HG03571 (cell line): ENCODE measurements around the gene CELA3B.
A peak's percentile ranks its signal among the peaks of the same experiment; 100 is the strongest.
"Not testable (repeated sequence)": the region's sequence is repeated elsewhere in the genome, so short reads cannot be mapped to it uniquely, and the experiment has no call there.

Source experiments
- ATAC-seq: cut with Tn5 transposase; IDR thresholded peaks from one replicate; pipeline ENCODE4 v1.9.1; 2021; ENCODE audit not compliant: unreplicated experiment

Gene CELA3B

DNA sequence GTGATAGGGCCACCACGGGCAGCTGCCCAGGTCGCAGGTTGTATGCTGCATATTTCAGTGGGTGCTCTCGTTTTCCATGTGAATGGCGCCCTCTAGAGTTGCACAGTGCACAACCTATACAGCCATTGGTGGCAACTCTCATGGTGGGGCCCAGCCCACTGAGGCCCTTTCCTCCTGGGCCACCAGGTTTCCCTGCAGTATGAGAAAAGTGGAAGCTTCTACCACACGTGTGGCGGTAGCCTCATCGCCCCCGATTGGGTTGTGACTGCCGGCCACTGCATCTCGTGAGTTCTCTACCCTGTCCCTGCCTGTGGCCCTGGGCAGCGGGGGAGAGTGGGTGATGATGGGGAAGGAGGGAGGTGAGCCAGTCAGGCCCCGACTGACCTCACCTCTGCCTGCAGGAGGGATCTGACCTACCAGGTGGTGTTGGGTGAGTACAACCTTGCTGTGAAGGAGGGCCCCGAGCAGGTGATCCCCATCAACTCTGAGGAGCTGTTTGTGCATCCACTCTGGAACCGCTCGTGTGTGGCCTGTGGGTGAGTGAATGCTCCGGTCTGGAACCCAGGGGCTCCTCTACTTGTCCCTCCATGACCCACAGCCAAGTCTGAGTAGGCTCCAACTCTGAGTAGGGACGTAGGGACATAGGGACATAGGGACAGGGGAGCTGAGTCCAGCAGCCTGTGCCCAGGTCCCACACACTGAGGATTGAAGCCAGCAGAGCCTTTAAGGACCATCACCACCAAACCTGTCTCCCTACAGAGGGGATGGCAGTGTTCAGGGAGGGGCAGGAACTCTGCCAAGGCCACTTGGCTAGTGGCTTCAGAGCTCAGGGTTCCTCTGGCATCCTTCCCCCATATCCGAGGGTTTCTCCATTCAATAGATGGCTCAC lies 28.7 kb downstream of the CELA3B start:
- ATAC-seq: not testable (repeated sequence)

DNA sequence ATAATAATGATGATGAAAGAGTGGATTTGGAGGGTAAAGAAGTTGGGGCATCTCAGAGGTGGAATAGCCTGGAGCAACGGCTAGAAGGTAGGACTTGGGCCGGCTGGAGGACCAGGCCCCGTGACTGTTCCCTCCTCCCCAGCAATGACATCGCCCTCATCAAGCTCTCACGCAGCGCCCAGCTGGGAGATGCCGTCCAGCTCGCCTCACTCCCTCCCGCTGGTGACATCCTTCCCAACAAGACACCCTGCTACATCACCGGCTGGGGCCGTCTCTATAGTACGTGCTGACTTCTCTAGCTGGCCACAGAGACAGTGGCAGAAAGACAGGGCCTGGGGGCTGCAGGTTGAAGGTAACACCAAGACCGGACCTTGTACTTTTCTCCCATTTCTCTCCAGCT lies 29.9 kb downstream of the CELA3B start:
- not testable (repeated sequence) for ATAC-seq

DNA sequence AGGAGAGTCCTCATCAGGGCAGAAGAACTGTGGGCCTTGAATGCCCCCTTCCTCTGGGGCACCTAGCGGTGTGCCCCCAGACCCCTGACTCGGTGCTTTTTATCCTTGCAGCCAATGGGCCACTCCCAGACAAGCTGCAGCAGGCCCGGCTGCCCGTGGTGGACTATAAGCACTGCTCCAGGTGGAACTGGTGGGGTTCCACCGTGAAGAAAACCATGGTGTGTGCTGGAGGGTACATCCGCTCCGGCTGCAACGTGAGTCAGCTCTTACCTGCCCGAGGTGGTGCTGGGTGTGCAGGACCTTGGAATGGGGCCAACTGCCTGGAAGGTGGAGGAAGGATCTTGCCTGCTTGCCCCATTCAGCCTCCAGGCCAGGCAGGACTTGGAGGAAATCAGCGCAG lies 30.4 kb downstream of the CELA3B start:
- not testable (repeated sequence) for ATAC-seq

DNA sequence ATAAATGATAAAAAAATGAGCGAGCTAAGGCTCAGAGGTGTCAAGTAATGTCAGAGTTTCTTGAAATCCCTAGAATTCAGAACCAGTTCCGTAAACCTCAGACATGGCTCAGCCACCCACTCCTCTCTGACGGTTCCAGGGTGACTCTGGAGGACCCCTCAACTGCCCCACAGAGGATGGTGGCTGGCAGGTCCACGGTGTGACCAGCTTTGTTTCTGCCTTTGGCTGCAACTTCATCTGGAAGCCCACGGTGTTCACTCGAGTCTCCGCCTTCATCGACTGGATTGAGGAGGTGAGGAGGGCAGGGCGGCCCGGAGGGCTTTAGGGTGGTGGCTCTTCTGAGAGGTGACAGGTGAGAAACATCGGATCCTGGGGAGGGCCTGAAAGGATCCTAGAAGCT lies 32.7 kb downstream of the CELA3B start:
- not testable (repeated sequence) for ATAC-seq

DNA sequence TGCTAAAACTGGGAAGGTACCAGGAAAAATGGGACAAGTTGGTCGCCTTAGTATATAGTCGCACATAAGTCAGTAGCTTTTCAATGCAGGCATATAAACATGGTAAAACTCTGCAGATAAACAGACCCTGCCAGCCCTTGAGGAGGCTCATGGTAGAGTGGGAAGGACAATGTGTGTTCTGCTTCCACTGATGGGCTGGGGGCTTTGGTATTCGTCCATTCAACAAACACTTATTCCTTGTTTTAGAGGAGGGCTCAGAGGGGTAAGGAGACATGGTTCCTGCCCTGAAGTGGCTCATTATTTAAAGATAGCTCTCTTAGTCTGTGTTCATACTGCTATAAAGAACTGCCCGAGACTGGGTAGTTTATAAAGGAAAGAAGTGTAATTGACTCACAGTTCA lies 35.9 kb downstream of the CELA3B start:
- ATAC-seq: not testable (repeated sequence)

DNA sequence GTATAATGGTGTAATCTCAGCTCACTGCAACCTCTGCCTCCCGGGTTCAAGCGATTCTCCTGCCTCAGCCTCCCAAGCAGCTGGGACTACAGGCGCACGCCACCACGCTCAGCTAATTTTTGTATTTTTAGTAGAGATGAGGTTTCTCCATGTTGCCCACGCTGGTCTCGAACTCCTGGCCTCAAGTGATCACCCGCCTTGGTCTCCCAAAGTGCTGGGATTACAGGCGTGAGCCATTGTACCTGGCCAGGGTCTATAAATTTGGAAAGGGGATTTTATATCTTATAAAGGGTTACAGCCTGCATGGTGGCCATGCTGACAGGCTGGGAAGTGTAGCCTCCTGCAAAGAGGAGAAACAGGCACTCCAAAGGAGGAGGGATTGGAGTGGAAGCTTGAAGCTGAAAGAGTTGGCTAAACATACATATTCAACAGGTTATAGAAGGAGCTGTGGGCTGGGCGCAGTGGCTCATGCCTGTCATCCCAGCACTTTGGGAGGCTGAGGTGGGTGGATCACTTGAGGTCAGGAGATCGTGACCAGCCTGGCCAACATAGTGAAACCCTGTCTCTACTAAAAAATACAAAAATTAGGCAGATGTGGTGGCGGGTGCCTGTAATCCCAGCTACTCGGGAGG lies 37.9 kb downstream of the CELA3B start:
- not testable (repeated sequence) for ATAC-seq

DNA sequence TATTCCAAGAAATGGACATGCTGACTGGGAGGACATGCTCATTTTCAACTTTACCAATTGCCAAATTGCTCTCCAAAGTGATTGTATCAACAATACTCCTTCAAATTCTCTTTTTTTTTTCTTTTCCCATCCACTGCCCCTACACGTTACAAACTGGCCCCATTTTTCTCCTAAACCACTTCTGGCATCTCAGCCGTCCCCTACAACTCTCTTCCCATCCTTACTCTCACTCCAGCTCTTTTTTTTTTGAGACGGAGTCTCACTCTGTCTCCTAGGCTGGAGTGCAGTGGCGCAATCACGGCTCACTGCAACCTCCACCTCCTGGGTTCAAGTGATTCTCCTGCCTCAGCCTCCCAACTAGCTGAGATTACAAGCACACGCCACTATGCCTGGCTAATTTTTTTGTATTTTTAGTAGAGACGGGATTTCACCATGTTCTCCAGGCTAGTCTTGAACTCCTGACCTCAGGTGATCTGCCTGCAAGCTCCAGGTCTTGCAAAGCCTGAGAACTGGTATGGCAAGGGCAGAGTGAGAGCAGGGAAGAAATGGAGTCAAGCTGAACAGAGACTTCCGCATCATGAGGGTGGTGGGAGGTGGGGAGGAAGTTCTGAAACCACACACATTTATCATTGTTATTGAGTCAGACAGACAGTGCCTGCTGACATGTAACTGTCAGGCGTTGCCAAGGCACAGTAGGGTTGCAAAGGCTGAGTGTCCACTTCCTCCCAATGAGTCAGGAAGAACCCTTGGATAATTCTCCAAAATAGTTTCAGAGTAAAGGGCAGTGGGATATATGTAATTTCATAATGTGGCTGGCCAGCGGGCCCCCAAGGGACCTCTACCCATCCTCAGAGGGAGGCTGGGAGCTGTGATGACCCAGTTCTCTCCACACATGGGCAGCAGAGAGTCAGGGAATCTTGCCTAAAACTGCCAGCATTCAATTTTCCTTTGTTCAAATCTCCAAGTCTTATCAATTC lies 42.0 kb downstream of the CELA3B start:
- peak; percentile 65 for ATAC-seq

DNA sequence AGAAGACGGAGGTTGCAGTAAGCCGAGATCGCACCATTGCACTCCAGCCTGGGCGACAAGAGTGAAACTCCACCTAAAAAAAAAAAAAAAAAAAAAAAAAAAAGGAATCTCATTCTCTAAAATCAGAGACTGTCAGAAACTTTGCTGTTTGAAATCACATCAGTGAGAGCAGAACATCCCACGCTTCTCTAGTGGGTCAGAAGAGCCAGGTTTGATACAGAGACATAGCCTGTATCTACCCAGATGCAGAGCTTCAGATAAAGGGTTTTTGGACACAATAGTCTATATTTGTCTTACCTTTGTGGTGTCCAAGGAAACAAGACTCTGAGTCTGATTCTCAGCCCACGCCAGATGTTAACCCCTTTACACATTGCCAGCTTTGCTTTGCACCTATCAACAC lies 44.2 kb downstream of the CELA3B start:
- ATAC-seq: no peak

DNA sequence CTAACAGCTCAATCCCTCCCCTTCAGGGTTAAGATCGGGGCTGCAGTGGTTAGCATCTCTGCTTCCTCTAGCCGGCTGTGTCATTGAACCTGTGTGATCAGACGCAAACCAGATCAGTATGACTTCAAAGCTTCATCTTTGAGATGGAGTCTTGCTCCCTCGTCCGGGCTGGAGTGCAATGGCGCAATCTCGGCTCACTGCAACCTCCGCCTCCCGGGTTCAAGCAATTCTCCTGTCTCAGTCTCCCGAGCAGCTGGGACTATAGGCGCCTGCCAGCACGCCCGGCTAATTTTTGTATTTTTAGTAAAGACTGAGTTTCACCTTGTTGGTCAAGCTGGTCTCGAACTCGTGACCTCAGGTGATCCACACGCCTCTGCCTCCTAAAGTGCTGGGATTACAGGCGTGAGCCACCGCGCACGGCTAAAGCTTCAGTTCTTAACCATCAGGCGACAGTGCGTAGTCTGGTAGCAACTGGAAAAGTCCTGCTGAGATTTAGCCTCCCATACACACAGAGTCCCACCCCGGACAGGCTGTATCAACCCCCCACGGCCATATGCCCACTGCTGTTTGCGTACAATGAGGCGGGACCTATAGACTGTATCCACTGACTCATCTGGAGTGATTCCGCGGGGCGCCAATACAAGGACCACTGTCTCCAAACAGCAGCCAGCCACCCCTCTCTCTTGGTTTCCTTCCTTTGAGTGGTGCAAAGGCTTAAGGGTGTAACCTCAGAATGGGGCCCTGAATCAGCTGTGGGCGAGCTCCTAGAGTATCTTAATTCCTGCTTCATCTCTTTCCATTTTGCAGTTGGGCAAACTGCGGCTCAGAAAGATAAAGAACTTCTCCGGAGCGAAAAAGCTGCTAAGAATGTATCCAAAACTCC lies 47.9 kb downstream of the CELA3B start:
- ATAC-seq: peak; percentile 35

DNA sequence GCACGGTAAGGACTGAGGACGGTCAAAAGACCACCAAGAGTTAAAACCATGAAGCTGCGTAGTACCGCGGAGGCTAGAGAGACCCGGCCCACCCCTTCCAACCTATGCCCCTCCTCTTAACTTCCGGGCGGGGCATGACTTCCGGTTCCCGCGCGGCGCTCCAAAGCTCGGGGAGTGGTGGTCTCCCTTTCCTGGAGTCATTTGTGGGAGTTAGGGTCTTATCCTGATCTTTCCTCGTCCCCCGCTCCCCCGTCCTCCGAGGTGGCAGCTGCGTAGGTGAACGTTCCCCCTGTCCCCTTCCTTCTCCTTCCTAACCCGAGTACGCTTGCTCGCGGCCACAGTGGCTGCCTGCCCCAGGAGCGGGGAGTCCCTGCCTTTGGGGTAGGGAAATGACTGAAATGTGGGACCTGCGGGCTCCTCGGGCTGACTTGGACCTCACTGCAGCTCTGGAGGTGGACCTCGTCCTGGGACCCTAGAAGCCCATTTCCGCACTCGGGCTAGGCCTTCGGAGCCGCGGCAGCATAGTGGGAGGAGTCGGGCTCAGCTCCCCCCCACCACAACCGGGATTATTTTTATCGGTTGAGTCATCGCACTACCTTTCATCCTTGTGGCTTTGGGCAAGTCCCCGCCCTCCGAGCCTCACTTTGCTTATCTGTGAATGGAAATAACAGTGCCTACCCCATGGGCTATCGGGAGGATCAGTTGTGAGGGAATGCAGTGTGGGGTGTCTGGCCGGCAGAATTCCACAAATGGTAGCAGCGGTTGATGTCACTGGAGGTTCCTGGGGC lies 48.7 kb downstream of the CELA3B start:
- peak; percentile 57 for ATAC-seq

DNA sequence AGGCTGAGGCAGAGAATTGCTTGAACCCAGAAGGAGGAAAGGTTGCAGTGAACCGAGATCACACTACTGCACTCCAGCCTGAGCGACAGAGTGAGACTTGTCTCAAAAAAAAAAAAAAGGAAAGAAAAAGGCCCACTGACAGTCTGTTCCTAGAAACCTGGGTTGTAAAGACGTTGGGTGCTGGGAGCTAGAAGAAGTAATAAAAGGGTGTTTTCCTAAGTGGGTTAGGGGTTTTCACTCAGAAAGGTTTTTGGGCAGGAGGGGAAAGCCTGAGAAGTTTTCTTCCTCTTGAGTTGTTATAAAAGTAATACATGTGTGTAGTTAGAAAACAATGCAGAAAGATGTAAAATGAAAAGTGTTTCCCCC lies 50.1 kb downstream of the CELA3B start:
- ATAC-seq: no peak

DNA sequence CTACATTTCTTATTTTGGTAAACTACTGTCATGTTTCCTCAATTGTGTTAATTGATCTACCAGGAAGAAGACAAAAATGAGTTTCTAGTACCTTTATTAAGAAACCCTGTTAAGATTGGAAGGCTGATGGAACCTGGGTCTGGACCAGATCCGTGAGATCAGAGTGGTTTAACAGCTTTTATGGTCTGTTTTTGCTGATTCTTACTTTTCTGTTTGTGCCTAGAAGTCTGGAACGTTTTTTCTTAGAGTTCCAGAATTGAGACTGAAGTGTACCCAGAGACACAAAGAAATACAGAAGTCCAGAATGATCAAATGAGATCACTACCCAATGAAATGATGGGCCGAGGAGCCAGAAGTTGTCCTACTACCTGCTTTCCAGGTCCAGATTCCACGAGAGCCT lies 53.2 kb downstream of the CELA3B start:
- no peak for ATAC-seq

DNA sequence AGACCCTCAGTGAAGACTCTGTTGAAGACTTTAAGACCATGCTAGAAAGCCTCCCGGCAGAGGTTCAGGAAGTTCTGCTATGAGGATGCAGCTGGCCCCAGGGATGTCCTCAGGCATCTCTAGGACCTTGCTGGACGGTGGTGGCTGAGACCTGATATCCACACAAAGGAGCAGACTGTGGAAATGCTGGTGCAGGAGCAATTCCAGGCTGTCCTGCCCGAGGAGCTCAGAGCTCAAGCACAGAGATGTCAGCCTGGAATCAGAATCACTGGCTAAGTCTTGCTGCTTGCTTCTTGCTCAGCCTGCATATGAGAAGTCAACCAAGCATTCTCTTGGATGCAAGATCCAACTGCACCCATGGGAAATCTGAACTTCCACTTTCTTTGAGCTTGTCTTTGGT lies 53.7 kb downstream of the CELA3B start:
- no peak for ATAC-seq

DNA sequence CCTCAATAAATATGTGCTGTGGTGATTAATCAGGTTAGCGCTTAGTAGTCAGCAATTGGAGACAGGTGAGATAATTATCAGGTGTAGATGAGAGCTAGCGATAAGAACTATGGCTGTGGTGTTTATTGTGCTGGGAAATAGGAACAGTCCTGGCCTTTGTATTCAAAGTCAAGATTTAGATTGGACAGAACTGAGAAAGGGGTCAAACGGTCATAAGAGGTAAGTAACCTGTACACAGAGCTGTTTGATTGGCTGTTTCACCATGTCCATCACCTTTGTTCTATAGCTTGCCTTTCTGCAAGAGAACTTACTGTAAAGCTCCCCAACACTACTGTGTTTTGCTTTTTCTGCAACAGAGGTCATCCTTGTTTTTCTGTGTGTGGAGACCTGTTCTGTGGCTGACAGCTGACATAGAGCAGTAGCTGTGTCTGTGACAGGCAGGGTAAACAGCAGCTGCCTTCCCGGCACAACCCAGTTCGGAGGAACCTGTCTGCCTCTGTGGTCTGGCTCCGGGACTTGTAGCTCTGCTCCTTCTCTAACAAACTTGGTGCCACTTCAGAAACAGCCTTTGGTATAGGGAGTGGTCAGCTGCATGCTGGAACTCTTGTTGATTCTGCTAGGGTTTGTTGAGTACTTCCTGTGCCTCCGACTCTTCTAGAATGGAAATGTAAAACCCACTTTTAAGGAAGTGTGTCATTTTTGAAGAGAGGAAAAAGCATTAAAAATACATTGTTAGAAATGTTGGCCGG lies 54.6 kb downstream of the CELA3B start:
- ATAC-seq: no peak

DNA sequence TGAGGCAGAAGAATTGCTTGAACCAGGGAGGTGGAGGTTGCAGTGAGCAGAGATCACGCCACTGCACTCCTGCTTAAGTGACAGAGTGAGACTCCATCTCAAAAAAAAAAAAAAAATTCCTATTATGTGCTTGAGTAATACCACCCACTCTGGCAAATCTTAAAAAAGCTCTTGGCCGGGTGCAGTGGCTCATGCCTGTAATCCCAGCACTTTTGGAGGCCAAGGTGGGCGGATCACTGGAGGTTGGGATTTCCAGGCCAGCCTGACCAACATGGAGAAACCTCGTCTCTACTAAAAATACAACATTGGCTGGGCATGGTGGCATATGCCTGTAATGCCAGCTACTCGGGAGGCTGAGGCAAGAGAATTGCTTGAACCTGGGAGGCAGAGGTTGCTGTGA lies 58.0 kb downstream of the CELA3B start:
- not testable (repeated sequence) for ATAC-seq

DNA sequence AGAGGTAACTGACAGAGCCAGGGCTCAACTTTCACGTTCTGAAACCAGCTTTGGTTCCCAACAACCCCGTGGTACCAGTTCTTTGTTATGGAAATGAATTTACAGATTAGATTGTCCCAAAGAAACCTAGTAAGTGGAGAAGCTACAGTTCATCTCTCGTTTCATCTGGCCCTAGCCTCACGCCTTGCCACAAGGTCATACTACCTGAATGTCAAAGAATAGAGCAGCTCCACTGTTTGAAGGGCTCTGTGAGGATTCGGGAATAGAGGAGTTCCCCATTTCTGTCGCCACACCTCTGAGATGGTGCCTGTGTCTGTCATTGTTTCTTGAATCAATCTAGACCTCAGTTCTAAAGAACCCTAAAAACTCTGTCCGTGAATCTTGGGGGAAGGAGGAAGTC lies 60.7 kb downstream of the CELA3B start:
- ATAC-seq: no peak

DNA sequence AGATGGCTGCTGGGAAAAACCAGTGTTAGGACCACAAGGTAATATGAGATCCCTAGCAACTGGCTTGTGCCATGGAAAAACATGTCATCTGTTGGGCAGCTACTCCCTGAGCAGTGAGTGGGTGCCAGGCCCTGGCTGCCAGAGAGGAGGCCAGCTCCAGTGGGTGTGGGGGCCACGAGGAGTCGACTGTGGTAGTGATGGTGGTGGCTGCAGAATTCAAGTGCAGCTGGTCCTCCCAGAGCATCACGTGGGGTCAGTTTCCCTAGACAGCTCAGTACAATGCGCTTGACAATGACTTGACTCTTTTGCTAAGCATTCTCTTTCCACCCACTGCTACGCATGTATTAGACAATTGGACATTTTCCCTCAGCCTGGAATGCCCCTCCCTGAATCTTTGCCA lies 61.2 kb downstream of the CELA3B start:
- ATAC-seq: no peak
